DND-41 (cell line): ENCODE measurements around the gene MAN1B1.

Source experiments
- EZH2 ChIP-seq: IDR thresholded peaks from 3 replicates; pipeline ENCODE4 v1.6.1; 2012; ENCODE audit warnings: borderline replicate concordance, low read depth, mild to moderate bottlenecking, moderate library complexity, low read length, inconsistent platforms; ENCODE audit not compliant: severe bottlenecking
- TF ChIP-seq, protein P1 (sequence below): IDR thresholded peaks from 2 replicates; pipeline ENCODE4 v1.5.1; 2012; ENCODE audit warnings: borderline replicate concordance, low read length, moderate library complexity, mild to moderate bottlenecking; ENCODE audit not compliant: poor library complexity, severe bottlenecking; ENCODE audit errors: extremely low read depth

DNA sequence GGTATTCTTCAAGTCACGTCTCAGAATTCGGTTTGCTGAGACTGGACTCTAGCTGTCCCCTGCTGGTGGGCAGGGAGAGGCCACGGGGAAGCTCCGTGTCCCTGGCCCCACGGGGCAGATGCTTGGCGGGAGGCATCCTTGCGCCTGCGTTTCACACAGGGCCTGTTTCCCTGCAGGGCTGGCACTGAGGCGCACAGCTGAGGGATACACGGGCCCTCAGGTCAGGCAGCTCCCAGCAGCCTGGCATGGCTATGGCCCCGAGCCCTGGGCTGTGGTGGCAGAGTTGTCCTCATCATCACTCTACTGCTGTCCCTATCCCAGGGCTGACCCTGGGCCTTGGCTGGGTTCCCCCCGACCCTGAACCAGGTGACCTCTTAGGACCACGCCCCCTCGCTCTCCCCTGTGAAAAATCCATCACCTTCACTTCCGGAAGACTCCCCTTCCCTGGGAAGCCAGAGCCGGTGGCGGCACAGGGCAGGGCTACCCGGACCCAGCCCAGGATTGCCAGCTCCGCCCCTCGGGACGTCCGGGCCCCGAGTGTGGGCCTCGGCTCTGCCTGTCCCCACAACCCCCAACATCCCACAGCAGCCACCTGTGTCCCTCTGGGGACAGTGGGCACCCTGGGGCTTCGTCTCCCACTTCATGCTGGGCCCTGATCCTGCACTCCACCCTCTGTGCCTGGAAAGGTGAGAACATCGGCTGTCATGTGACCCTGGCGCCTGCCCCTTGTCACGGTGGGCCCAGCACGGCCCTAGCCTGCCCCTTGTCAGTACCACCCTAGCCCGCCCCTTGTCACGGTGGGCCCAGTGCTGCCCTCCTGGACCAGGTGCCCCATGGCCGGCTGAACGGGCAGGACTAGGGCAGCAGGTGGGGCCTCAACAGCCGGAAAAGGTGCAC, 22.7 kb downstream of the MAN1B1 start:
- TF ChIP-seq, protein P1, sequence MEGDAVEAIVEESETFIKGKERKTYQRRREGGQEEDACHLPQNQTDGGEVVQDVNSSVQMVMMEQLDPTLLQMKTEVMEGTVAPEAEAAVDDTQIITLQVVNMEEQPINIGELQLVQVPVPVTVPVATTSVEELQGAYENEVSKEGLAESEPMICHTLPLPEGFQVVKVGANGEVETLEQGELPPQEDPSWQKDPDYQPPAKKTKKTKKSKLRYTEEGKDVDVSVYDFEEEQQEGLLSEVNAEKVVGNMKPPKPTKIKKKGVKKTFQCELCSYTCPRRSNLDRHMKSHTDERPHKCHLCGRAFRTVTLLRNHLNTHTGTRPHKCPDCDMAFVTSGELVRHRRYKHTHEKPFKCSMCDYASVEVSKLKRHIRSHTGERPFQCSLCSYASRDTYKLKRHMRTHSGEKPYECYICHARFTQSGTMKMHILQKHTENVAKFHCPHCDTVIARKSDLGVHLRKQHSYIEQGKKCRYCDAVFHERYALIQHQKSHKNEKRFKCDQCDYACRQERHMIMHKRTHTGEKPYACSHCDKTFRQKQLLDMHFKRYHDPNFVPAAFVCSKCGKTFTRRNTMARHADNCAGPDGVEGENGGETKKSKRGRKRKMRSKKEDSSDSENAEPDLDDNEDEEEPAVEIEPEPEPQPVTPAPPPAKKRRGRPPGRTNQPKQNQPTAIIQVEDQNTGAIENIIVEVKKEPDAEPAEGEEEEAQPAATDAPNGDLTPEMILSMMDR, result no peak
- TF ChIP-seq EZH2, result no peak
